ENCODE data around the gene NIT1.

Gene NIT1

GRCh38 chr1:161158316-161159010, 40.6 kb downstream of the NIT1 start:
- Histone ChIP-seq H3K4me3 (ENCODE audit: low read depth, low read length) (peak overlapping the region; percentile 87), H3K79me2 (ENCODE audit: control insufficient read depth, insufficient read depth, low read length, unreplicated experiment) (peaks cover 21% of the 10 kb centered on the region), H3K27ac (ENCODE audit: low read depth, low read length) (peak overlapping the region; percentile 37; the same call in 1 of the 2 replicates), H3K4me1 (ENCODE audit: control insufficient read depth, insufficient read depth, low read length, unreplicated experiment) (peaks cover 20% of the 10 kb centered on the region), H3K27me3 (ENCODE audit: insufficient read depth, low read length) (no peaks in the 10 kb centered on the region), H2AFZ (ENCODE audit: low read length, unreplicated experiment) (peak overlapping the region; percentile 92), H3K36me3 (ENCODE audit: insufficient read depth, low read length) (peaks cover 6% of the 10 kb centered on the region; the same call in 1 of the 2 replicates)

- Histone ChIP-seq H2AFZ (ENCODE audit: low read length, unreplicated experiment) (peak within 1 kb of the TSS; percentile 92), H3K4me3 (ENCODE audit: low read depth, low read length) (peak within 1 kb of the TSS; percentile 87), H3K27me3 (ENCODE audit: insufficient read depth, low read length) (no peaks in the 10 kb centered on the region), H3K27ac (ENCODE audit: low read depth, low read length) (peak within 1 kb of the TSS; percentile 43; the same call in 1 of the 2 replicates), H3K4me1 (ENCODE audit: control insufficient read depth, insufficient read depth, low read length, unreplicated experiment) (peaks cover 20% of the 10 kb centered on the region), H3K36me3 (ENCODE audit: insufficient read depth, low read length) (peaks cover 9% of the 10 kb centered on the region; the same call in 1 of the 2 replicates), H3K79me2 (ENCODE audit: control insufficient read depth, insufficient read depth, low read length, unreplicated experiment) (peaks cover 21% of the 10 kb centered on the region)
Measured at GRCh38 chr1:161159087-161159912, 41.4 kb downstream of the NIT1 start, which contains the start of gene USP21. TSS of gene USP21 (plus strand) at chr1:161159500. CDS start at chr1:161160641, 1,141 bp downstream.

- Histone ChIP-seq H2AFZ (ENCODE audit: low read length, unreplicated experiment) (peak overlapping the region; percentile 76), H3K36me3 (ENCODE audit: insufficient read depth, low read length) (peaks cover 9% of the 10 kb centered on the region; the same call in 1 of the 2 replicates), H3K27ac (ENCODE audit: low read depth, low read length) (peak overlapping the region; percentile 43; the same call in 1 of the 2 replicates)
Measured at GRCh38 chr1:161159913-161160243, 42.0 kb downstream of the NIT1 start.

GRCh38 chr1:161160671-161161145, 42.8 kb downstream of the NIT1 start:
- peaks cover 15% of the 10 kb centered on the region for H3K4me1 ChIP-seq (ENCODE audit: control insufficient read depth, insufficient read depth, low read length, unreplicated experiment)
- H3K36me3 ChIP-seq (ENCODE audit: insufficient read depth, low read length) = peaks cover 9% of the 10 kb centered on the region; the same call in 1 of the 2 replicates
- no peaks in the 10 kb centered on the region for H3K27me3 ChIP-seq (ENCODE audit: insufficient read depth, low read length)
- no peak overlapping the region for H3K27ac ChIP-seq (ENCODE audit: low read depth, low read length)
- no peak overlapping the region for H2AFZ ChIP-seq (ENCODE audit: low read length, unreplicated experiment)
- H3K4me3 ChIP-seq (ENCODE audit: low read depth, low read length) = peak overlapping the region; percentile 87; the same call in 1 of the 2 replicates
- peaks cover 18% of the 10 kb centered on the region for H3K79me2 ChIP-seq (ENCODE audit: control insufficient read depth, insufficient read depth, low read length, unreplicated experiment)

More at GRCh38 chr1:161159913-161160243, 42.0 kb downstream of the NIT1 start:
- Histone ChIP-seq H3K27me3 (ENCODE audit: insufficient read depth, low read length) (no peaks in the 10 kb centered on the region), H3K4me3 (ENCODE audit: low read depth, low read length) (peak overlapping the region; percentile 87), H3K79me2 (ENCODE audit: control insufficient read depth, insufficient read depth, low read length, unreplicated experiment) (peaks cover 21% of the 10 kb centered on the region), H3K4me1 (ENCODE audit: control insufficient read depth, insufficient read depth, low read length, unreplicated experiment) (peaks cover 19% of the 10 kb centered on the region)

- Histone ChIP-seq H3K4me3 (ENCODE audit: low read depth, low read length) (no peak overlapping the region; the same call in 1 of the 2 replicates), H3K79me2 (ENCODE audit: control insufficient read depth, insufficient read depth, low read length, unreplicated experiment) (peaks cover 16% of the 10 kb centered on the region), H3K27me3 (ENCODE audit: insufficient read depth, low read length) (no peaks in the 10 kb centered on the region), H3K4me1 (ENCODE audit: control insufficient read depth, insufficient read depth, low read length, unreplicated experiment) (peaks cover 15% of the 10 kb centered on the region), H2AFZ (ENCODE audit: low read length, unreplicated experiment) (no peak overlapping the region), H3K27ac (ENCODE audit: low read depth, low read length) (no peak overlapping the region), H3K36me3 (ENCODE audit: insufficient read depth, low read length) (peaks cover 9% of the 10 kb centered on the region; the same call in 1 of the 2 replicates)
Measured at GRCh38 chr1:161161652-161162051, 43.7 kb downstream of the NIT1 start.

- H3K4me1 ChIP-seq (ENCODE audit: control insufficient read depth, insufficient read depth, low read length, unreplicated experiment) = peaks cover 15% of the 10 kb centered on the region
- peaks cover 9% of the 10 kb centered on the region; the same call in 1 of the 2 replicates for H3K36me3 ChIP-seq (ENCODE audit: insufficient read depth, low read length)
- H2AFZ ChIP-seq (ENCODE audit: low read length, unreplicated experiment) = no peak overlapping the region
- H3K27ac ChIP-seq (ENCODE audit: low read depth, low read length) = no peak overlapping the region
- no peaks in the 10 kb centered on the region for H3K27me3 ChIP-seq (ENCODE audit: insufficient read depth, low read length)
- peaks cover 16% of the 10 kb centered on the region for H3K79me2 ChIP-seq (ENCODE audit: control insufficient read depth, insufficient read depth, low read length, unreplicated experiment)
- H3K4me3 ChIP-seq (ENCODE audit: low read depth, low read length) = no peak overlapping the region
Measured at GRCh38 chr1:161162052-161162451, 44.1 kb downstream of the NIT1 start.

- H3K36me3 ChIP-seq (ENCODE audit: insufficient read depth, low read length) = peaks cover 9% of the 10 kb centered on the region; the same call in 1 of the 2 replicates
- peaks cover 16% of the 10 kb centered on the region for H3K79me2 ChIP-seq (ENCODE audit: control insufficient read depth, insufficient read depth, low read length, unreplicated experiment)
- no peak overlapping the region for H3K4me3 ChIP-seq (ENCODE audit: low read depth, low read length)
- H3K27ac ChIP-seq (ENCODE audit: low read depth, low read length) = no peak overlapping the region
- no peak overlapping the region for H2AFZ ChIP-seq (ENCODE audit: low read length, unreplicated experiment)
- H3K4me1 ChIP-seq (ENCODE audit: control insufficient read depth, insufficient read depth, low read length, unreplicated experiment) = peaks cover 15% of the 10 kb centered on the region
- H3K27me3 ChIP-seq (ENCODE audit: insufficient read depth, low read length) = no peaks in the 10 kb centered on the region
Measured at GRCh38 chr1:161162806-161163205, 44.9 kb downstream of the NIT1 start.

- Histone ChIP-seq H3K4me3 (ENCODE audit: low read depth, low read length) (no peak overlapping the region), H3K27me3 (ENCODE audit: insufficient read depth, low read length) (no peaks in the 10 kb centered on the region), H3K36me3 (ENCODE audit: insufficient read depth, low read length) (peaks cover 10% of the 10 kb centered on the region; the same call in 1 of the 2 replicates), H3K4me1 (ENCODE audit: control insufficient read depth, insufficient read depth, low read length, unreplicated experiment) (peaks cover 10% of the 10 kb centered on the region), H2AFZ (ENCODE audit: low read length, unreplicated experiment) (no peak overlapping the region), H3K79me2 (ENCODE audit: control insufficient read depth, insufficient read depth, low read length, unreplicated experiment) (peaks cover 16% of the 10 kb centered on the region), H3K27ac (ENCODE audit: low read depth, low read length) (0 out of 2 replicates have a peak overlapping the region, but pooled peaks have one; percentile 4)
Measured at GRCh38 chr1:161163793-161164192, 45.9 kb downstream of the NIT1 start.

GRCh38 chr1:161164901-161165610, 47.2 kb downstream of the NIT1 start:
- Histone ChIP-seq H3K27ac (ENCODE audit: low read depth, low read length) (peak overlapping the region; percentile 90), H3K4me1 (ENCODE audit: control insufficient read depth, insufficient read depth, low read length, unreplicated experiment) (peaks cover 6% of the 10 kb centered on the region), H3K79me2 (ENCODE audit: control insufficient read depth, insufficient read depth, low read length, unreplicated experiment) (peaks cover 9% of the 10 kb centered on the region), H3K36me3 (ENCODE audit: insufficient read depth, low read length) (peaks cover 14% of the 10 kb centered on the region; the same call in 1 of the 2 replicates), H3K4me3 (ENCODE audit: low read depth, low read length) (peak overlapping the region; percentile 94; the same call in 1 of the 2 replicates), H2AFZ (ENCODE audit: low read length, unreplicated experiment) (no peak overlapping the region), H3K27me3 (ENCODE audit: insufficient read depth, low read length) (no peaks in the 10 kb centered on the region)
